Uterus (tissue), 2 donors: ENCODE results near the gene MAP7D3.

ENCODE experiments used
- POLR2A ChIP-seq, 2 donors: fragments of 450-650 bp; IDR thresholded peaks; one replicate each; pipeline ENCODE4 v1.6.1; 2016; ENCODE audit warnings: antibody characterized with exemption in 2 of 2, mild to moderate bottlenecking in 1 of 2, moderate library complexity in 1 of 2
- TF ChIP-seq, protein P1 (sequence below), 4 experiments: fragments of 200-600 bp in 2 of 4; fragments of 450-650 bp in 2 of 4; sonication (generic) in 2 of 4; IDR thresholded peaks; one replicate each; pipeline ENCODE4 v1.5.1; 2016 to 2019; ENCODE audit warnings: antibody characterized with exemption in 4 of 4, mild to moderate bottlenecking in 2 of 4, moderate library complexity in 1 of 4

DNA sequence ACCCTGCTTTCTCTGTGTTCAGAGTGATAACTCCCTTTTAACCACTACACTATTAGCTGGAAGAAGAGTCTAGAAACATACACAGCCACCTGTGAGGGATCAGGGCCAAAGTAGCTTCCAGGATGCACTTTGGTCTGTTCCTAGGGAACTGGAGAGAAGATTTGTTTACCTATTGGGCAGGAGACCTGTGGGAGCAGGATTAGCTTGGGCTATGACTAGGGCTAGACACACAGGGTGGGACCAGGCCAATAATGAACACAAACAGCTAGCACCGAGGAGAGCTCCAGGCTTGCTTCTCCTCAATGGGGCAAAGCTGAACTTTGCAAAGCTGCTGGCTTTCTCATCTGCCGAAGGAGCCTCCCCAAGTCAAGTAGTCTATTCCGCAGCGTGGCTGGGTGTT is 24.4 kb upstream of the MAP7D3 start:
- TF ChIP-seq, protein P1, sequence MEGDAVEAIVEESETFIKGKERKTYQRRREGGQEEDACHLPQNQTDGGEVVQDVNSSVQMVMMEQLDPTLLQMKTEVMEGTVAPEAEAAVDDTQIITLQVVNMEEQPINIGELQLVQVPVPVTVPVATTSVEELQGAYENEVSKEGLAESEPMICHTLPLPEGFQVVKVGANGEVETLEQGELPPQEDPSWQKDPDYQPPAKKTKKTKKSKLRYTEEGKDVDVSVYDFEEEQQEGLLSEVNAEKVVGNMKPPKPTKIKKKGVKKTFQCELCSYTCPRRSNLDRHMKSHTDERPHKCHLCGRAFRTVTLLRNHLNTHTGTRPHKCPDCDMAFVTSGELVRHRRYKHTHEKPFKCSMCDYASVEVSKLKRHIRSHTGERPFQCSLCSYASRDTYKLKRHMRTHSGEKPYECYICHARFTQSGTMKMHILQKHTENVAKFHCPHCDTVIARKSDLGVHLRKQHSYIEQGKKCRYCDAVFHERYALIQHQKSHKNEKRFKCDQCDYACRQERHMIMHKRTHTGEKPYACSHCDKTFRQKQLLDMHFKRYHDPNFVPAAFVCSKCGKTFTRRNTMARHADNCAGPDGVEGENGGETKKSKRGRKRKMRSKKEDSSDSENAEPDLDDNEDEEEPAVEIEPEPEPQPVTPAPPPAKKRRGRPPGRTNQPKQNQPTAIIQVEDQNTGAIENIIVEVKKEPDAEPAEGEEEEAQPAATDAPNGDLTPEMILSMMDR (IDR thresholded peaks at IDR 0.05): no peak
- TF ChIP-seq POLR2A (IDR thresholded peaks at IDR 0.05): no peak
